Uterus (tissue), 2 donors: ENCODE data around the gene LPCAT3.

Experiments
- POLR2A ChIP-seq, 2 donors: fragments of 450-650 bp; IDR thresholded peaks; one replicate each; pipeline ENCODE4 v1.6.1; 2016; ENCODE audit warnings: antibody characterized with exemption in 2 of 2, mild to moderate bottlenecking in 1 of 2, moderate library complexity in 1 of 2
- TF ChIP-seq, protein P1 (sequence below), 4 experiments: fragments of 200-600 bp in 2 of 4; fragments of 450-650 bp in 2 of 4; sonication (generic) in 2 of 4; IDR thresholded peaks; one replicate each; pipeline ENCODE4 v1.5.1; 2016 to 2019; ENCODE audit warnings: antibody characterized with exemption in 4 of 4, mild to moderate bottlenecking in 2 of 4, moderate library complexity in 1 of 4

DNA sequence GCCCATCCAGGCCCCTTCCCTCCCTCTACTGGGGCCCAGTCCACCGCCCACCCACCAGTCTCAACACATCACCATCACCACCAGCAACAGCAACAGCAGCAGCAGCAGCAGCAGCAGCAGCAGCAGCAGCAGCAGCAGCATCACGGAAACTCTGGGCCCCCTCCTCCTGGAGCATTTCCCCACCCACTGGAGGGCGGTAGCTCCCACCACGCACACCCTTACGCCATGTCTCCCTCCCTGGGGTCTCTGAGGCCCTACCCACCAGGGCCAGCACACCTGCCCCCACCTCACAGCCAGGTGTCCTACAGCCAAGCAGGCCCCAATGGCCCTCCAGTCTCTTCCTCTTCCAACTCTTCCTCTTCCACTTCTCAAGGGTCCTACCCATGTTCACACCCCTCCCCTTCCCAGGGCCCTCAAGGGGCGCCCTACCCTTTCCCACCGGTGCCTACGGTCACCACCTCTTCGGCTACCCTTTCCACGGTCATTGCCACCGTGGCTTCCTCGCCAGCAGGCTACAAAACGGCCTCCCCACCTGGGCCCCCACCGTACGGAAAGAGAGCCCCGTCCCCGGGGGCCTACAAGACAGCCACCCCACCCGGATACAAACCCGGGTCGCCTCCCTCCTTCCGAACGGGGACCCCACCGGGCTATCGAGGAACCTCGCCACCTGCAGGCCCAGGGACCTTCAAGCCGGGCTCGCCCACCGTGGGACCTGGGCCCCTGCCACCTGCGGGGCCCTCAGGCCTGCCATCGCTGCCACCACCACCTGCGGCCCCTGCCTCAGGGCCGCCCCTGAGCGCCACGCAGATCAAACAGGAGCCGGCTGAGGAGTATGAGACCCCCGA is 81.4 kb downstream of the LPCAT3 start:
- TF ChIP-seq, protein P1, sequence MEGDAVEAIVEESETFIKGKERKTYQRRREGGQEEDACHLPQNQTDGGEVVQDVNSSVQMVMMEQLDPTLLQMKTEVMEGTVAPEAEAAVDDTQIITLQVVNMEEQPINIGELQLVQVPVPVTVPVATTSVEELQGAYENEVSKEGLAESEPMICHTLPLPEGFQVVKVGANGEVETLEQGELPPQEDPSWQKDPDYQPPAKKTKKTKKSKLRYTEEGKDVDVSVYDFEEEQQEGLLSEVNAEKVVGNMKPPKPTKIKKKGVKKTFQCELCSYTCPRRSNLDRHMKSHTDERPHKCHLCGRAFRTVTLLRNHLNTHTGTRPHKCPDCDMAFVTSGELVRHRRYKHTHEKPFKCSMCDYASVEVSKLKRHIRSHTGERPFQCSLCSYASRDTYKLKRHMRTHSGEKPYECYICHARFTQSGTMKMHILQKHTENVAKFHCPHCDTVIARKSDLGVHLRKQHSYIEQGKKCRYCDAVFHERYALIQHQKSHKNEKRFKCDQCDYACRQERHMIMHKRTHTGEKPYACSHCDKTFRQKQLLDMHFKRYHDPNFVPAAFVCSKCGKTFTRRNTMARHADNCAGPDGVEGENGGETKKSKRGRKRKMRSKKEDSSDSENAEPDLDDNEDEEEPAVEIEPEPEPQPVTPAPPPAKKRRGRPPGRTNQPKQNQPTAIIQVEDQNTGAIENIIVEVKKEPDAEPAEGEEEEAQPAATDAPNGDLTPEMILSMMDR (IDR thresholded peaks at IDR 0.05) = no peak
- no peak for TF ChIP-seq POLR2A (IDR thresholded peaks at IDR 0.05)
